ENCODE data around the gene CFAP57.

CFAP57 gene

DNA sequence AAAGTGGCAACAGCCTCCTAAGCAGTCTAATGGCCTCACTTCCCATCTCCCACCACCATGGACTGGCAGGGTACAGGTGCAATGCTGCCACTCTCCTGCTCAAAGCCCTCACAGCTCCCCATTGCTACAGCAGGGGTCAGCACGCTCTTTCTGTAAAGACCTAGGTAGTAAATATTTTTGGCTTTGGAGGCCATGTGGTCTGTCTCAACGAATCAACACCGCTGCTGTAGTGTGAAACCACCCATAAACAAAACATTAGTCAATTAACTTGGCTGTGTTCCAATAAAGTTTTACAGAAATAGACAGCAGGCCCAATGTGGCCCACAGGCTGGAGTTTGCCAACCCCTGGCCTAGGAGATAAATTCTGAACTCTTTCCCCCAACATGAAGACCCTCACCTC is 53.0 kb downstream of the CFAP57 start:
- no peak for DNase-seq (ENCODE audit: low read depth, low spot score)

DNA sequence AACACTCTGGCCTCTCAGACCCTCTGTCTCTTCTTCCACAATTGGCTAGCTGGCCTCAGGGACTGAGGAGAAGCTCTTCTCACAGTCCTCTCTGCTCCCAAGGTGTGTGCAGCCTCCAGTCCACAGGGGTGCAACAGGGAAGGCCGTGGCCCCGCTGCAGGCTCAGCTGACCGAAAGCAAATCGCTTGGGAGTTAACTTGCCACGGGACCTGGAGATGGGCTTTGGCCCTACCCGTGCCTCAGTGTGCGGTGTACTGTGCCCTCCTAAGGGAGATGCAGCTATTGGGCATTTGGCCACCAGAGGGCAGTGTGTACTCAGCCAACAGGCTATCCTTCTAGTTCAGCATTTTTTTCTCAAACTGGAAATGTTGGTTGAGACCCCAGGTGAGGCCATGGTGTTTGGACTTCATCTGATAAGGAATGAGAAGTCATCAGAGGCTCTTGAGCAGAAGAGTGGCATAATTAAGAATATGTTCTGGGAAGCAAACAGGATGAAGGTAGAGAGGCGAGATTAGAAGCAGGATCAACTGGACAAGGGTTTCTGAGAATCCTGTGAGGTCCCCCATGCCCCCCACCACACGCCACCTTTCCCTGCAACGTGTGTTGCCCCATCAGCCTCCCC is 55.1 kb downstream of the CFAP57 start:
- DNase-seq (ENCODE audit: low read depth, low spot score): peak; percentile 71

DNA sequence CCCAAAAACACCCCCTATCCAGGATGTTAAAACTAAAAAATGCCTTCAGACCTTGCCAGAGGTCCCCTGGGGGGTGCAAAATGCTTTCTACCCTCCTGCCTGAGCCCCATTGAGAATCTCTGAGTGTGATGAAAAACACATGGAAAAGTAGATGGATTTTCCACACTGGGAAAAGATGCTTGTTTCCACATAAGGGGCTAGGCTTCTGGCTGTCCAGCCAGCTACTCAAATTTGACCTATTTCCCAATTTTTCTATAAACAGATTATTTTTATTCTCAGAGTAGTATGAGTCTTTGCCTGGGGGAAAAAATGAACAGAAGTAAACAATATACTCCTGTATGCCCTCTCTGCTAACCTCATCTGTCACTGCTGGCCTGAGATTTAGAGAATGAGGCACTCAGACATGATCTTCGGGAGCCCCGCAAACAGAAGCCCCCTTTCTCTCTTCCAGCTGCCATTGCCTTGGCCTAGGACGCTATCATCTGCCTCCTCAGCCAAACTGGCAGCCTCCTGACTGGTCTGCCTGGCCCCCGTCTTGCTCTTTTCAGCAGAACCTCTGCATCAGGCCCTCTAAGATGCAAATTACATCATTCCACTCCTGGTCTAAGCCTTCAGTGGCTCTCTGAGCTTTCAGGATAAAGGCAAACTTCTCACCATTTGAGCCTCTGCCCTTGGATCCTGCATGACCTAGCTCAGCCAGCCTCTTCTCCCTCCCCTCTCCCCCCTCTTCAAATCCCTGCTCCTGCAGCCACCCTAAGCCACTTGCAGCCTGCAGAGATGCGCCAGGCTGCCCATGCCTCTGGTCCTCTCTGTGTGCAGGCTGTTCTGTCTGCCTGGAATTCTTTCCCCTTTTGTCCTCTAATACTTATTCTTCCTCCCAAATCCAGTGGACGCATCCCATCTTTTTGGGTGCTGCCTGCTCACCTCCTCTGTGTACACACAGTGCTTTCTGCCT is 58.0 kb downstream of the CFAP57 start:
- DNase-seq (ENCODE audit: low read depth, low spot score): no peak

DNA sequence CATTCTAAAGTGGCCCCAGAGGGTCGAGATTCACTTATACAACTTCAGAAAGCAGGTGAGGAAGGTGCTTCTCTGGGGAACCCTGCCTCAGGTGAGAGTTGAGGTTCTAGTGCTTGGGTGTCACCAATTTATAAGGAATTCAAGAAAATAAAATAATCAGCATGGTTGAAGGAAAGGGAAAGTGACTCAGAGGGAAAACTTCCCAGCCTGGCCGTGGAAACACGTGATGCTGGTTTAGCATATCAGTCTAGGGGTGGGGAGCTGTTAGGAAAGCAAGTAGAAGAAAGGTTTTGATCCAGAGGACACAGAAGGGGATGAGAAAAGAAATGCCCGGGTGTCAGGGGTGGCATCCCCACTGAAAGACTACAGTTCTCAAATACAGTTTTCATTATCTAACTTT is 59.9 kb downstream of the CFAP57 start:
- DNase-seq (ENCODE audit: low read depth, low spot score): no peak

DNA sequence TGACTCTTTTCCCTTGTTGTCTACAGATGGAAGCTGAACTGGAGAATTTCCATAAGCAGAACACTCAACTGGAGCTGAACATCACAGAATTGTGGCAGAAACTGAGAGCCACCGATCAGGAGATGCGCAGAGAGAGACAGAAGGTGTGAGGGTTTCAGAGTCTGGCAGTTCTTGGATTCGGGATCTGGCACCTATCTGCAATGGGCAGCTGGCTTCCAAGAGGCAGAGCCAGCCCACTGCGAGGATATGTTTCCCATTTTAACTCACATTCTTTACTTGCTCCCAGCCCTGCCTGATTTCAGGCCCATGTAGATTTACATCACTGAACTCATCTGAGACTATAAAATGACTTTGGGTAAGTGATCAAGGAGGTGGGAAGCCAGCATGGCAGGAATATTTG is 60.4 kb downstream of the CFAP57 start:
- no peak for DNase-seq (ENCODE audit: low read depth, low spot score)

DNA sequence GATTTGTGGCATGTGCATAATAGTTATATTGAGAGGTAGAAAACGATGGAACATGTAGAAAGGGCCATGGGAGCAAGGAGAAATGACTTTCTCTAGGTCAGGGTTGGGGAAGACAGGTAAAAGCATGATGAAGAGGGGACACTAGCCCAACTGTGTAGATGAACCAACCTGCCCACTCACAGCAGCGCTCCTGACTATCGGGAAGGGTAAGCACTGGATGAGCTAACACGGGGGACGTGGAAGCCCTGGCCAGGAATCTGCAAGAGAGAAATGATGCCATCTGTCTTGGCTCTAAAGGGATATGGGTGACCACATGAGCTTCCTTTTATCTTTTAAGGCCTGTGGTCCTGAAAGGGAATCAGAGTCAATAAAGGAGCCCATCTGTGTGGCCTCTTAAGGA is 61.5 kb downstream of the CFAP57 start:
- DNase-seq (ENCODE audit: low read depth, low spot score): no peak

DNA sequence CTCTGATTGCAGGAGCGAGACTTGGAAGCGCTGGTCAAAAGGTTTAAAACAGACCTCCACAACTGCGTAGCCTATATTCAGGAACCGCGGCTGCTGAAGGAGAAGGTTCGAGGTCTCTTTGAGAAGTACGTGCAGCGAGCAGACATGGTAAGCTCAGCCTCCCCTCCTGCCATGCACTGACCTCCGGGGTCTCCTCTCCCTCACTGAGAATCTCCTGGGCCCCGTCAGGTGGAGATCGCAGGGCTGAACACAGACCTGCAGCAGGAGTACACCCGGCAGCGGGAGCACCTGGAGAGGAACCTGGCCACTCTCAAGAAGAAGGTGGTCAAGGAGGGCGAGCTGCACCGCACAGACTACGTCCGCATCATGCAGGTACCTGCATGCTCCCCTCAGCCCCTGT is 62.1 kb downstream of the CFAP57 start:
- DNase-seq (ENCODE audit: low read depth, low spot score): no peak

DNA sequence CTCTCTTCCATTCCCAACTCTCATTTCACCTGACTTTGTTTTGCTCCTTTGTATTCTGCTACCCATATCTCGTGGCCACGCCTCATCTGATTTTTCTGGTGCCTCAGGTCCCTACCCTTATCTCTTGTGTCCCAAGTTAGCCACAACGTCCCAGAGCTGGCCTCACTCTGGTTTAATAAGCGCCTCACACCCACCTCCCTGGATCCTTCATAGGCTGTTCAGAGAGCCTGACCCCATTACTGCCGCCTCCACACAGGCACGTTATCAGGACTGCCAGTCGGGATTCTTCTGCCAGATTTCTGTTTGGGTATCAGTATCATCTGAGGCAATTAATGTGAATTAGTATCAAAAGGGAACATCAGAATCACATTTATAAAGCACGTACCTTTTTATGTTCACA is 62.9 kb downstream of the CFAP57 start:
- no peak for DNase-seq (ENCODE audit: low read depth, low spot score)

DNA sequence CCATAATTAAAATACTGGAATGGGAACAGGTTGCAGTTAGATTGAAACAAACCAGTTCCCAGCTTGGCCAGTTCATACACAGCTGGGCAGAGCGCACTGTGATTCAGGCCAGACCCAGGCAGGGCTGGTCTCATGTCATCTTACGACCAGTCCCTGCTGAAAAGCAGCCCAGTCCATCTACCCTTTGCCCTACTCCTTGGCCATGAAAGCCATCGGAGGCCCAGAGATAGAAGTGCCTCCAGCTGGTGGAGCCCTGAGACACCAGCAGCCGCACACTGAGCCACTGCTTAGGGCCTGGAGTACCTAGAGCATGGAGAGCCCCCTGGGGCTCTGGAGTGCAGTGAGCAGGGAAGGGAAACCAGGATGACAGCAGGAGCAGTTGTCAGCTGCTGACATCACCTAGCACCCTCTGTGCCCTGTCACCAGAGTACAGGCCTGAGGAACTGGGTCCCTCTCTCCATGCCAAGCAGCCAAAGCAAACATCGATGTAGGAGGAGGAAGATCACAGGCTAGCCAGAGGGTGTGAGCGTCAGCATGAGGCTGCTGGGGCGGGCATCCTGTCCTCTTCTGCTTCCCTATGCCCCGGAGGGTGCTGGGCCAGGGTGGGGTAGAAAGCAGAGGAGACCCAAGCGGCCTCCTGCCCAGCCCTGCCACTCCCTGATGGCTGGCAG is 63.5 kb downstream of the CFAP57 start:
- DNase-seq (ENCODE audit: low read depth, low spot score): no peak

DNA sequence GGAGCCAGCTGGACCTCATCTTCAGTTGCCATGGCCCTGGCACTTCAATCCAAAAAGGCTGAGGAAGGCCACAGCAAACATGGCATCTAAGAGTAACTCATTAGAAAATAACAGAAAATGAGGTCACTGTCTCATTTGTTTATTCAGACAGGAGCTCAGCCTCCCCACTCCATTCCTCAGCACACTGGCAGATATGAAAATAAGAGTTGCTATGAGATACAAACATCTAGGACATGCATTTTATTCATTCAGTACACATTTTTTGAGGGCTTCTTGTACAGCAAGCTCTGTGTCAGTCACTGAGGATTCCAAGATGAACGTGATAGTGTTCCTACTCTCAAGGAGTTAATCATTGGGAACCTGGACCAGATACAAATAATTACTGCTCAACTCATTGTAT is 65.0 kb downstream of the CFAP57 start:
- DNase-seq (ENCODE audit: low read depth, low spot score): no peak

DNA sequence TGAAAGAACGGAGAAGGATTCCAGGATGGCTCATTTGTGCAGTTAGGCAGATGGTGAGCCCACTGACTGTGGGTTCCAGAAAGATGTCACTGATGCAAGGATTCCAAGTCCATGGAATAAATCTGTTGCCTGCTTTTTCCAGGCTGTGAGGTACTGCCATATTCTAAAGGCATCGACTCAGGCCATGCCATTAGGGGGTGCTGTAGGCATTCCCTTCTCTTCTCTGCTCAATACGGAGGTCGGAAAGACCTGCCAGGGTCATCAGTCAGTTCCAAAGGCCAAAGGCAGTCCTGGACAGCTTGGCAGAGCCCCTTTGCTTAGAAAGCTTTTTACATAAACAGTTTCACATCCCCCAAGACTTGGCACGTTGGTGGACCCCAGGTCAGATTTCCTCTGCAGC is 66.0 kb downstream of the CFAP57 start:
- no peak for DNase-seq (ENCODE audit: low read depth, low spot score)

DNA sequence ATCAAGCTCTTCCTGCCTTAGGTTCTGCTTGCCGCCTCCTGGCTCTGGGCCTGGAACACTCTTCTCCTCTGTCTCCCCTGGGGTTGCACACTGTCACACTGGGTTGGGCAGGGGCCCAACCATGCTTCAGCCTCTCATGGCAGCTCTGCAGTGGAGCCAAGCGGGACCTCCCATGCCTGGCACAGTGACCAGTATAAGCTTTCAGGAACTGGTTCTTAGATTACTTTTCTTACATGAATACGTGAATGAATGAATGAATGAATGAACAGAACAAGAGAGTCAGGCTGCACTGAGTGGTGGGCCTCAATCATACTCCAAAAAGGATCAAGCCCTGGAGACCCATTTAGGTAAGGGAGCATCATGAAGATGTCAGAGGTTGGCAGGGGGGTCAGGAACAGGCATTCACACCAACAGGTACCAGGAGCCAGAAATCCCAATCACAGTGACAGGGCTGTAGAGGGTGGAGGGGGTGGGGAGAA is 66.9 kb downstream of the CFAP57 start:
- no peak for DNase-seq (ENCODE audit: low read depth, low spot score)

DNA sequence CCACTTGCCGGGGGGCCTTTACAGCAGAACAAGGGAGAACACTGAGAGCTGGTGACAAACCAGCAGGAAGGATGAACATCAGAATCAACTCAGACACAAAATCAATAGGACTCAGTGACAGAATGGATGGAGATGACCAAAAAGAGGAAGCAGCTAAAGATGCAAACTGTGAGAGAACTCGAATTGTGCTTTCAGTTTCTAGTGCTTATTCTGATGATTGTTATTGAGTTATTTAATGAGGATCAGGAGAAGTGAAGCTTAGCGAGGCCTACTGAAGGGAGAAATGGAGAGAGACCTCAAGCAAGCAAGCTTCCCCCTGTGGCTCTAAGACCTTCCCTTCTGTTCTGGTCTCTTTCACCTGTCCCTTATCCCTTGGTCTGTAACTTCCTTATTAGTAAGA is 67.4 kb downstream of the CFAP57 start:
- DNase-seq (ENCODE audit: low read depth, low spot score): no peak

DNA sequence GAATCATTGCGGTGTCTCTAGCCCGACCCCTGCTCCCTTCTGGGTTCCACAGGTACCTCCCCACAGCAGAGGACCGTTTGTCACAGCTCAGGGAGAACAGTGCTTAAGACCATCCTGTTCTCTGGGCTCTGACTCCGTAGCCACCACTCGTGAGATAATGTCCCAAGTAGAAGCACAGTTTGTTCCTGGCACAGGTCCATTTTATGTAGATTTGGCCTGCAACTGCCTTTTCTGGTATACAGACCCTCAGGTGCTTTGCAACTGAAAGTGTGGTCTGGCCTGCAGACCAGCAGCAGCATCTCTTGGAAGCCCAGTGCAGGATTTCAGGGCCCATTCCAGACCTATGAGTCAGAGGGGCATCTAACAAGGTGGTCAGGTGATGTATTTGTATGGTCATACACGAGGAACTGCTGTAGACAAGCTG is 69.3 kb downstream of the CFAP57 start:
- DNase-seq (ENCODE audit: low read depth, low spot score): no peak

DNA sequence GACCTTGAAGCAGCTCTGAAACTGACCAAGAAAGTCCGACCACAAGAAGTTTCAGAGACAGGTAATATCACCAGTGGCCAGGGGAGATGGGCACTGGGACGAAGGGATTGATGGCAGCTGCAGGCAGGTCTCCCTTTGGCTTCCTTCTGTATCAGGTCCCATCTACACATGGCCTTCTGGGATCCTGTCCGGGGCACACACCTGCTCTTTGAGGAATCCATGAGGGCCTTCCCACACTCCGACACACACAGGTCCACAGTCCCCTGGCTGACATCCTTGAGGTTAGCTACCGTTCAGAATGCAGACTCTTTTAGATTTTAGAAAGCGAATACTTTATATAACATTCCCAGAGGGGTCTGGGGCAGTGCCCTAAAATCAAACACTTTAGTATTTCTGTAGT is 71.2 kb downstream of the CFAP57 start:
- no peak for DNase-seq (ENCODE audit: low read depth, low spot score)

DNA sequence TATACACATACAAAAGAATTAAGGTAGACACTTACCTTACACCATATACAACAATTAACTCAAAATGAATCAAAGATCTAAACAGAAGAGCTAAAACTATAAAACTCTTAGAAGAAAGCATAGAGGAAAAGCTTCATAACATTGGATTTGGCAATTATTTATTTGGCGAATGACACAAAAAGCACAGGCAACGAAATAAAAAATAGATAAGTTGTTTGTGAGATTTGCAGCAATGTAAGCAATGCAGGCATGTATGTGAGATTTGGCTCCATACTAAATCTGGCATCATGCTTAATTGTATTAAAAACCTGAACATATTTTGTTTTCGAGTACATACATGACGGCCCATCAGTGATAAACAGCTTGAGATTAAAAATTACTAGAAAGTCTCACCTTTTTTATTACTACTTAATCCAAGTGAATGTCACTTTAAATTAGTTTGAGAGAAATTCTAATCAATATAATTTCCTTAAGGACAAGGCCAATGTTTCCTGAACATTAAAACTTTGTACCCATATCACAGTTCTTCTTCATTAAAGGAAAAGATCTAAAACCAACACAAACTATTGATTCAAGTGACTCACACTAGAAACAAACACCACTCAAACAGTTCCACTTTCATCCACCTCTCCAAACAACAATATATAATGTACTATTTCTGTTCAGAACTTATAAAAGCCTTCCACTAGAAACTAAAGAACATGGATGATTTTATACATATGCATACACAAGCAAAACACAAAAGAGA is 74.5 kb downstream of the CFAP57 start:
- DNase-seq (ENCODE audit: low read depth, low spot score): no peak

DNA sequence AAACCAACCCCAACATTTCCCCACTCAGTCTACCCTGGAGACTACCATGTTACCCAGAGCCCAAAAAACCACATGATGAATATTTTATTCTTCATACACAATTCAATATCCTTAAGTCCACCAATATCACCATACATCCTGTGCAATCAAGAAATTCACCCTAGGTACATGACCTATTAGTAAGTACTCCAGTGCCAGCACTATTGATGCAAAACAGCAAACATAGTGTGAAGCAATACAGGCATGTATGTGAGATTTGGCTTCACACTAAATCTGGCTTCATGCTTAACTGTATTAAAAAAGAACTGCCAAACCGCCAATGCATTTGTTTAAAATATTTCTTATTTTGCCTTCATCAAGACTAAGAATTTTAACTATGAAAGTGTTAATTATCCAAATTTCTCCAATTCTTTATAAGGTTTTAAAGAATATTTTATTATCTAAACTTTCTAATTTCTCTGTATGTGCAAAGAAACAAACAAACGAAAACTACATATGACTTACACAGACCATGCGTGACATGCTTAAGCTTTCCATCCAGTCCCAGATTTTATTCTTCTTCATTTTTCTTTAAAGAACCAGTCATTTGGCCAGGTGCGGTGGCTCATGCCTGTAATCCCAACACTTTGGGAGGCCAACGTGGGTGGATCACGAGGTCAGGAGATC is 75.3 kb downstream of the CFAP57 start:
- DNase-seq (ENCODE audit: low read depth, low spot score): no peak

DNA sequence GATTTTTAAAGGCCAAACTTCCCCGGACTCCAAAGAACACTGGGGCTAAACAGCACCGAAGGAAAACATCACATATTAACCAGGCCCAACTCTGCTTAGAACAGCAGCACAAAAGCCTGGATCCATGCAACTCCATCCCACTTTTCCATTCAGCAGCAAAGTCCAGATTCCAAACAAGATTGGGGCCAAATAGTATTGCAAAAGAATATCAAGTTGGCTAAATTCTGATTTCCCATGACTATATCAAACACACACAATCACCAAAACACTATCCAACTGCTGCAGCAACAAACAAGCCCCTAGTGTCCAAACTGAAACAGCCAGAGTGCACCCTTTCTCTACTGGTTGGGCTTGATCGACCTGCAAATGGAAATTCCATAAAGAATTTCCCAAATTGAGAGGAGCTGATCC is 78.2 kb downstream of the CFAP57 start:
- no peak for DNase-seq (ENCODE audit: low read depth, low spot score)

DNA sequence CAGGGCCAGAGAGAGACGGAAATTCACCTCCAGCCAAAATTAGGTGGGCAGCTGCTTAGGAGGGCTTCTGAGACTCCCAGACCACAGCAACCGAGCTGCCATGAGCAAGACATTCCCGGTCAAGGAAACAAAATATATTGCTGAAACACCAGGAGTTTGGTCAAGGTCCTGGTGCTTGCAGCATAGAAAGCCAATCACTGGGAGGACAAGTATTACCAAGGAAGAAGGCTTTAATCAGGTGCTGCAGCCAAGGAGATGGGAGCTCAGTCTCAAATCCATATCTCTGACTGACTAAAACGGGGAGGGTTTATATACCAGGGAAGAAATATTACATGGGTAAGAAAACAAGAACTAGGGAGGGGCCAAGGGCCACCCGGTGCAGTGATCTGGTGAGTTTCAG is 78.9 kb downstream of the CFAP57 start:
- no peak for DNase-seq (ENCODE audit: low read depth, low spot score)

DNA sequence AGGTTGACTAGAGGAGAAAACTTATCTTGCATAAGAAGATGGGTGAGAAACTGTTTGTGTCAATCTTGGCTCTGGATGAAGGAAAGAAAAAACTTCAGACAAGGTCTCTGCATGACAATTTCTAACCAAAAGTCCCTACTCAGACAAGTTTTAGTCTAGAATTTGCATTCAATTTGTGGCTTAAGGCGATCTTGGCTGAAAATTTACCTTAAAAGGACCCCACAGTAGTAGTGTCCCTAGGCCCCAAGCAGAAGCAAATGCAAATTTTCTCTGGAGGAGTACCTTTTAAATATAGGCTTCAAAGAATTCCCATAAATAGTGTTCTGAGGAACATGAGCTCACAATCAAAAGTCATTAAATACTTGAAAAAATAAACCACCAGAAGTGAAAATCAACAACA is 80.1 kb downstream of the CFAP57 start:
- no peak for DNase-seq (ENCODE audit: low read depth, low spot score)

DNA sequence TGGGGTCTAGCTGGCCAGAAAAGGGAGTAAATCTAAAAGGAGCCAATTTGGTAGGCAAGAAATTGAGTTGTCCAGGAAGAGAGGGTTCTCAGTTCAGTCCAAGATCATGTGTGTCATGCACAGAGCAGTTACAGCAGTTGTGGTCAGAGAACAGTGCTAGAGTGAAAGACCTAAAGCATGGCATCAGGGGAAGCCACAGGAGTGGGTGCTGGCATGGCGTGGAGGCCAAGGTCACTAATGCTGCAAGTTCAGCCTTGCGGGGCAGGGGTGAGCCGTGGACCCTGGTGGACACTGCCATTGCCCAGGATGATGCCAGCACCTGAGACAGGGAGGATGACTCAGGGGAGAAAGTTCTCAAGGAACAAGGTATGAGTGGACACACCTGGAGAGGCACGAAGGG is 81.0 kb downstream of the CFAP57 start:
- no peak for DNase-seq (ENCODE audit: low read depth, low spot score)

All from activated naive CD8-positive, alpha-beta T cell treated with anti-CD3 and anti-CD28 coated beads, Interleukin-2, amount 50 U/mL, for 16 hours (primary cell).